ENCODE measurements around the gene RNF26.

GRCh38 chr11:119355091-119355843 is 20.9 kb downstream of the RNF26 start:
- no peak for TF ChIP-seq CTCF (IDR thresholded peaks at IDR 0.05; ENCODE audit: low read depth, low read length, missing input control)
- TF ChIP-seq REST (IDR thresholded peaks at IDR 0.05), result no peak
- no peak for TF ChIP-seq RXRA (IDR thresholded peaks at IDR 0.05)
- TF ChIP-seq FOXA1 (IDR thresholded peaks at IDR 0.05), result no peak
- TF ChIP-seq YY1 (IDR thresholded peaks at IDR 0.05), result no peak
- no peak for TF ChIP-seq ATF3 (IDR thresholded peaks at IDR 0.05)

Data from liver (tissue), 3 donors.